HG03521 (cell line): Measurements from ENCODE around the gene LPAR6.

Experiments used
- ATAC-seq: cut with Tn5 transposase; IDR thresholded peaks from one replicate; pipeline ENCODE4 v1.9.1; 2021; ENCODE audit warnings: mild to moderate bottlenecking, moderate library complexity; ENCODE audit not compliant: unreplicated experiment

LPAR6 gene

DNA sequence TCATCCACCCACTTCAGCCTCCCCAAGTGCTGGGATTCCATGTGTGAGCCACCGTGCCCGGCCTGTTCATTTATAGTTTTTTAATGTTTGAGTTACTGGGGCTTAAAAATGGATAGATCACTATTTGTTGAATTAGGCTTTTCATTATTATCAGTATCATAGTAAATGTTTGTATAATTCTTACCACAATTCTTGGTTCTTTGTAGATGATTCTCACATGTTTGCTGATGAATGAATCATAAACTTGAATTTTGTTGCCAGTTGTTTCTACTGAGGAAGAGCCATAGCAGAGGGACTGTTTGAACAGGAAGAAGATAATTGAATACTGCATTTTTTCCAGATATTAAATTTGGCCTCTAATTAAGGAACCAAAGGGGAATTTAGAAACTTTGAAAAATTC, 2.6 kb upstream of the LPAR6 start:
- no peak for ATAC-seq

DNA sequence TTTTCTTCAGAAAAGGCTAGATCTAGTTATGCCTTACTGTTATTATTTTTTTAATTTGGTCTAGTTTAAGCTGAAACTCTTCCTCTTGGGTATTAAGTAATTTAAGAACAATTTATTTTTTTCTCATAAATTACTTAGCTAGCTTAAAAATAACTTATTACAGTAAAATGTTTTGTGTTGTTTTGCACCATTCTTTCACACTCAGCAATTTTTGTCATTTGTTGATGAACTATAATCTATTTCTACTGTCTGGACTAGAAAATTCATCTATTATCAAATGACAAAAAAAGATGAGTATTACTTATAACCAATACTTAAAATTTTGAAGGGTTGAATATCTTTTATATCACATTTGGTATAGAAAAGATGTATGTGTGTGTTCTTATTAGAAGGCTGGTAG, 1.6 kb upstream of the LPAR6 start:
- no peak for ATAC-seq

DNA sequence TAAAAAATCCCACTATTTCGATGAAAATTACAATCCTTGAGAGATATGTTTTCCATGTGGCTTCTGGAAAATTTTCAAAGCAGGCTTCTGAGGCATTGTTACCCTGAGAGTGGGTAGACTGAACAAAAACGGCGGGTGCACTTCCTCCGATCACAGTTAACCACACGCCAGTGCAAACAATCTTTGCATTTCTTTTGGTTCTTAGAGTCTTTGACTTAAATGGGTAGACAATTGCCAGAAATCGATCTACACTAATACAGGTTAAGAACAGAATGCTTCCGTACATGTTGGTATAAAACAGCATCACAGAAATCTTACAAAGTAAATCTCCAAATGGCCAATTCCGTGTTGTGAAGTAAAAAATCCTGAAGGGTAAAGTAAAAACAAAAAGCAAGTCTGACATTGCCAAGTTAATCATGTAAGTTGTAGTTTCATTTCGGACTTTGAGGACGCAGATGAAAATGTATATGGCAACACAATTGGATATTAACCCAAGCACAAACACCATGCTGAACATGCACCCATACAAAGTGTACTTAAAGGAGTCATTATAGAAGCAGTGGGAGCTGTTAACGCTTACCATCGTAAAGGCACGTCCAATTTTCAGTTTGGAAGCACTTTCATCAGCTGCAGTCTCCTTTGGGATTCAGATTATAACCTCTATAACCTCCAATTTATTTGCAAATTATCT, 927 bp downstream of the LPAR6 start:
- ATAC-seq, result no peak

DNA sequence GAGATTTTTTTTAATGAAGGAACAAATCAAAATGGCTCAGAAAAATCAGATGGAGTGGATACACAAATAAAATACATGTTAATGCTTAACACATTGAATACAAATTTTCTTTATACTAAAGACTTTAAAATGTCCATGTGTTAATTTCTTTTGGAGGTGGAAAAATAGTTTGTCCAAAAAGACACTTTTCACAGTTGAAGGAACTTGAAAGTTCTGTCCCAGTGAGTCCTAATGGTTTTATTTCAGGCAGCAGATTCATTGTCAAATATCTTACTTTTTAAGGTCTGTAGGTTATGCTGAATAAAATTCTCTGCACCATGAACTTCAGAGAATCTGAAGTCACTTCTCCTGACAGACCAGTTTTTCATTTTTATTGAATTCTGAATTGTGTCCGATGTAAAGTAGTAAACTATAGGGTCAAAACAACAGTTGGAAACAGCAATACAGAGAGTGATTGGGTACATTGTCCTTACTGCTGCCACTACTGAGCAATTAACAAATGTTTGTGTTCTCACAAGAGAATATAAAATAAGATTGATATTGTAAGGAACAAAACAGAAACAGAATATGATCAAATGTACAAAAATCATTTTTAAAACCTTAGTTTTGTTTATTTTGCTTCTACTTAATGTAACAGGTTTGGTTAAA, 1.6 kb downstream of the LPAR6 start:
- no peak for ATAC-seq

DNA sequence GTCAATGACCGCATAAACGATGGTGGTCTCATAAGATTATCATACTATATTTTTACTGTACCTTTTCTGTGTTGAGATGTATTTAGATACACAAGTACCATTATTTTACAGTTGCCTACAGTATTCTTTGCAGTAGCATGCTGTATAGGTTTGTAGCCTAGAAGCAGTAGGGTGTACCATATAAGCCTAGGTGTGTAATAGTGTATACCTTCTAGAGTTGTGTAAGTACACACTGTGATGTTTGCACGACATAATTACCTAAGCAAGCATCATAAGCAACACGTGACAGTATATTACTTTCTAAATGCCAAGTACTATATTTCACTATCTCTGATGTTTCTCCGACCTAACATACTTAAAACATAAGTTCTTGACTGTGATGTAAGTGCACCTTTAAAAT, 2.7 kb downstream of the LPAR6 start:
- ATAC-seq, result no peak

DNA sequence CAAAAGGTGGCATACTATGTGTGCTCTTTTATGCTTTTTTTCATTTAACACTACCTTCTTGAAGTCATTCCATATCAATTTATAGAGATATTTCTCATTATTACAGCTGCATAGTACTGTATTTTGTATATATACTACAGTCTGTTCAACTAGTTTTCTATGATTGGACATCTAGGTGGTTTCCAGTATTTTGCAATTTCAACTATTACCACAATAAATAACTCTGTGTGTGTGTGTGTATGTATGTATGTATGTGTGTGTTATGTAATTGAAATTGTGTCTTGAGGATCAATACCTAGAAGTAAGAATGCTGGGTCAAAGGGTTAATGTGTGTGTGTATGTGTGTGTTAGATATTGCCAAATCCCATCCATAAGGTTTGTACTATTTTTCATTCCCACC, 7.0 kb downstream of the LPAR6 start:
- no peak for ATAC-seq

DNA sequence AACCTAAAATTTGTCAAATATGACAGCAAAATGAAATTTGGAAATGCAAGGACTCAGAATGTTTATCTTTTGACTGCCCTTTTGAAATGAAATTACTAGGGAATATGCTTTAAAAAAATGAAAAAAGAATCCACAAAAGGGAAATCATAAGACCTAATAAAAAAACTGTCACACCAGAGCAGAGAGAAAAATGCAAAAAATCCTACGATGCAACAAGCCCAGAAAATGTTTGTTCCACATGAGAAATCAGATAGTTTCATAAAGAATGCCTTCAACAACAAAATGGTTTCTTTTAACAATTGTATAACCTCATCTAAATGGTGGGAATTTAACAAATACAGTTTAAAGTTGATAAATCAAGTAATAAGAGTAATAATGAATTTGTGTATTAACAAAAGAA, 8.0 kb downstream of the LPAR6 start:
- ATAC-seq, result no peak

DNA sequence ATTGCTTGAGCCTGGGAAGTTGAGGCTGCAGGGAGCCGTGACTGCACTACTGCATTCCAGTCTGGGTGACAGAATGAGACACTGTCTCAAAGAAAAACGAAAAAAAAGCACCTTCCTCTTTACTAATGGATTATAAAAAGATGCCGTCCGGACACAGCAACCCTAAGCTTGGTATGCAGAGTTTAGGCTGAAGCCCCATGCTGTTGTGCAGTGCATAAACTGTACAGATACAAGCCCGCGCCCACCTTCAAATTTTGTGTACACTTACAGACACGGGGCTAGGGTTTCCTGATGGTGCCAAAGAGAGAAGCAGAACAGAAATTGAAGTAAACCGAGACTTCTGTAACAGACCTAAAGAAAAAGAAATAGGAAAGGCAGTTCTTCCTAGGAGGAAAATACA, 9.0 kb downstream of the LPAR6 start:
- no peak for ATAC-seq

DNA sequence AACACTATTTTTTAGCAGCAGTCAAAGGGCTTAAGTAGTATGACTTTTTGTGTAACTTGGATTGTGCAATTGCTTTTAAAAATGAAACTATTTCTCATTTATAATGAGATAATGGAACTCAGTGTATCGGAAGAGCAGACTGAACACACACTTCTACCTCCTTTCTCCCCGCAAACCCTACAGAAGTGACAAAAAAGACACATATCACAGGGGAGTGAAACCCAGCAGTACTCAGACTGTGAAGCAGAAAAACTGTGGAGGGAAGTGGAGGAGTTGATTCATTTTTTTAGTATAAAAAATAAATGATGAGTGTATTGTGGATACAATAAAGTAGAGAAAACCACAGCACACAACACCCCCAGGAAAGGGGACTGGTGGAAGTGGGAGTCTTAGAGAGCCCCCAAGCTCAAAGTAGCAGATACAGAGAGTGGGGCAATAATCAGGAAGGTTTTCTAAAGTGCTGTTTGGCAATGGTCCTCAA, 9.7 kb downstream of the LPAR6 start:
- peak; percentile 74 for ATAC-seq

DNA sequence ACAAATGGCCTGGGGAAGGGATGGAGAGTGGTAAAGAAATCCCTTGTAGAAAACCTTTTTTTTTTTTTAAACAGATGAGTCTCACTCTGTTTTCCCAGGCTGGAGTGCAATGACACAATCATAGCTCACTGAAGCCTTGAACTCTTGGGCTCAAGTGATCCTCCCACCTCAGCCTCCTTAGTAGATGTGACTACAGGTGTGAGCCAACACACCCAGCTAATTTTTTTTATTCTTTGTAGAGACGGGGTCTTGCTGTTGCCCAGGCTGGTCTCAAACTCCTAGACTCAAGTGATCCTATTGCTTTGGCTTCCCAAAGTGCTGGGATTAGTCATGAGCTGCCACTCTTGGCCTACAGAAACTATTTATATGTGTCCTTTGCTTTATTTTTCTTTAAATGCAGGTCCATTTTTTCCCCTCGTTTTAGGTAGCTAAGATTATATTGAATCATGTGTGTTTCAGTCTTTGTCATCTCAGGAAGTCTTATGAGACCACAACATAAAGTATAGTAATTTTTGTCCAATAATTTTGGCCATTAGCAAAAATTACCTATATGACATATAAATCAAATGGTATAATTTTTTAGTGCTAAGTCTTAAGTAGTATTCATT, 10.5 kb downstream of the LPAR6 start:
- ATAC-seq, result no peak

DNA sequence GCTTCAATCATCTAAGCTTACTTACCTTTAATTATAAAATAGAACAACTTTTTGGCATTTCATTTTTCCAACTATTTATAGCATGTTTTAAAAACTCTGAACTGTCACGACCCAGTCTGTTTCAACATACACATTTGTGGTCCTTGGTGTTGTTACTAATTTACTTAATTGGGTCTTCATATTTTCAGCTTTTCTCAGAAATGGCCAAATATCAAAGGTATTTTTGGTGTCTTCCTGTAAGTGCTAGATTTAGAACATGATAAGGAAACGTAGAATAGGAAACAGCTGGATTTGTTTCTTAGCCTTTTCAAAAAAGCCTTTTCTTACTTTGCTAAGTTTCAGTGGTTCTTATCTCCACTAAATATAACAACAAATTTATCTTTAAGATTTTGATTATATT, 11.4 kb downstream of the LPAR6 start:
- no peak for ATAC-seq

DNA sequence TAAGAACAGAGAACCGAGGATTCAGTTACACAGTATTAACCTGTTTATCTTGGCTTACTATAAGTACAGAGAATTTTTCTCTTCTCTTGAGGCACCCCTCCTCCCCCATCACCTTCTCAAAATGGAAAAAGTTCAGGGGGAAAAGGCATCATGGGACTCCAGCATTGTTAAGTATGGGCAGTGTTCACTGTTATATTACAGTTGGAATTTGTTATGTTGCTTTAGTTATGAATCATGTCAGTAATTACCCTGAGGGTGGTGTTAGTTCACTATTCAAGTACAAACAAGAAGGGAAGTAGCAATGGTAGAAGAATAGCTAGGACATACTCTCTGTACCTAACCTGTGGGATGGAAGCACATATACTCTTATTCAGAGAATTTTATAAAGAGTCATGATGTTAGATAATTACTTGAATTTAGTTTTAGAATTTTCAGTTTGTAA, 12.0 kb downstream of the LPAR6 start:
- no peak for ATAC-seq

DNA sequence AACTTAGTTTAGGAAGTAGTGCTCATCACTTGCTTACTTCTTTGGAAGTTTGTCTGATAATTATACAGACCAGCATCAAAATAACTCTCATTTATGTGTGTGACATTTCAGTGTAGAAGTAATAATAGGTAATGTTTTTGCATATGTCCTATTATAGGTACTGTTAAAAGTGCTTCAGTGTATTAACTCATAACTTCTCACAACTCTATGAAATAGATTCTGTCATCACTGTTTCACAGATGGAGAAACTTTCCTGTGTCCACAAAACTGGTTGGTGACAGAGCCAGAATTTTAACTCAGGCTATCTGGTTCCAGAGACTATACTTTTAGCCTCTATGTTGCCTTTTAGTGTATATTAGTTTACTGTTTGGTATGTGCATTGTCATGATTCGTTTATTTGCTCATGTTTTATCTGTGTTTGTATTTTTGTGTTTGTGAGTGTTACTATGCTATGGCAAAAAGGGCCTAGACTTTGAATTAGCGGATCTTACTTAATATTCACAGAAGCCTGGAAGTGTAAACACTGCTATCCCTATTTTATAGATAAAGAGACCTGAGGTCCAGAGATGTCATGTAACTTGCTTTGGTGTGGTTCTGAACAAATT, 12.7 kb downstream of the LPAR6 start:
- no peak for ATAC-seq

DNA sequence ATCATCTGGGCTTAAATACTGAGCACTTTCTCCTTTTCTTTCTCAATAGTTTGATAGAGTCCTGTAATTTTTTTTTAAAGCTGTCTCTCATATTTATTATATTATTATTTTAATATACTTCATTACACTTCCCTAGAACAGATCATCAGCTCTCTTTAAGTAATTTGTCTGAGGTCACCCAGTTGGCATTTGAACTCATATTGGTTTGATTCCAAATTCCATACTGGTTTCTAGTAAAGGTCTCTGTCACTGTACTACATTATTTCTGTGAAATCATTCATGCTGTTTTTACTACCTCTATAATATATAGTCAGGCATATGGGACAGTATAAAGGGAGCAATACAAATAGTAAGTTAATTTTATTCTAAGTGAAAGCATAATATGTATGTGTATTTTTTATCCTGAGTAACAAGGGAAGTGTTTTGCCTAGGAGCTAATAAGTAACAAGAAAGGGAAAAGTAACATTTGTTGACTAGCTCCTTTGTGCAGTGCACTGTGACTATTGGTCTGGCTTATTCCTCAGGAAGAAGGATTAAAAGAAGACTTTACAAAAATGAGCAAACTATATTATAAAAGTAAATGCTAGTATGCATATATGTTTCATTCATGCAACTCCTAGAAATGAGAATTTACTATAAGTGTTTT, 14.3 kb downstream of the LPAR6 start:
- ATAC-seq, result no peak

DNA sequence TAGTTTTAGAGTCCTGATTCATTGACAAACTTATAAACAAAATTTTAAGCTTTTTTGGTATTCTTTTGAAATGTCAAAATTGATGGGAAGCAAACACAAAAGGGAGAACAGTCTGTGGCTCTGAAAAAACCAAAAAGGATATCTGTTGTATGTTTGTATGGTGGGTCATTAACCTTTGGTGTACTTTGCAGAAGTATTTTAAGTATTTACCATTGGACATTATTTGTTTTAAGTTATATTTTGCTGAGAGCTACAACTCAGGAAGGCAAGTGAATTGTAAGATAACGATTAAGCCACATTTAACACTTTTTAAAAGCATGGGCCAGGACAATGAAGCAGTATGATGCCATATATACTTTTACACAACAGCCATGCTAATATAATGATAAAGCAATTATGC, 15.2 kb downstream of the LPAR6 start:
- no peak for ATAC-seq

DNA sequence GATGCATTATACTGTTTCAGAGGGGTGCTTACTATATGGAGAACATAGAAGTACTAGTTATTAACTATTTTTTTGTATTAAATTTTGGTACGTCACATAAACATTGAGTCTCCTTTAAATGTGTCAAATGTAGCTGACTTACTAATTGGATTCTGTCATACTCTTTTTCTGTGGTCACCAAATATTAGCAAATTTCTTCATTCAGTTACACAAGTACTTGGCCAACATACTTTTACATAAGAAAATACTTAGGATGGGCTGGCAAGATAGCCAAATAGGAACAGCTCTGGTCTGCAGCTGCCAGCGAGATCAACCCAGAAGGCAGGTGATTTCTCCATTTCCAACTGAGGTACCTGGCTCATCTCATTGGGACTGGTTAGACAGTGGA, 19.2 kb downstream of the LPAR6 start:
- ATAC-seq, result no peak

DNA sequence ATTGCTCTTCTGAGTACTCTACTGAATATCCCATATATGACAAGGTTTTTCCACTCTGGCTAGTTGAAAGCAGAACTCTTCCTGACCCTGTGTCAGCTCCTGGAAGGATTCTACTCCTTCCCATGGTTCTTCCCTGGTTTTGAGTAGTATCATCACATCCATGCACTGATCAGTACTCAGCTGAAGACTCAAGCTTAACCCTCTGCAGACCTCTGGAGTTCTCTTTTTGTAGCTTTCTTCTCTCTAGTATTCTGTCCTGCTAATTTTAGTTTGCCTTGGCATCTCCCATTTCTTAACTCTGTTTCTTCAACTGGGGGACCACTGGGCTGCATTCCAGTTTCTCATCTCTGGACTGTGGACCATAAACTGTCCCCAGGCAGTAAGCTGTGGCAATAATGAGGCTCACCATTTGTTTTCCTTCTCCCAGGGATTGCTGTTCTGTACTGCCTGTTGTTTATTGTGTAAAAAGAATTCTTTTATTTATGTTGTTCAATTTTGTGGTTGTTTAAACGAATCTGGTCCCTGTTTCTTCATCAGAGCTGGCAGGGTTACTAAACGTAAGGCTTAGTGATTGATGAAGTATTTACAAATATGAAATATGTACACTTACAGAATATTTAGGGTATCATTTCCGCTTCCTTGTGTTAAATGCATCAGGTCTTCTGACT, 19.7 kb downstream of the LPAR6 start:
- no peak for ATAC-seq

DNA sequence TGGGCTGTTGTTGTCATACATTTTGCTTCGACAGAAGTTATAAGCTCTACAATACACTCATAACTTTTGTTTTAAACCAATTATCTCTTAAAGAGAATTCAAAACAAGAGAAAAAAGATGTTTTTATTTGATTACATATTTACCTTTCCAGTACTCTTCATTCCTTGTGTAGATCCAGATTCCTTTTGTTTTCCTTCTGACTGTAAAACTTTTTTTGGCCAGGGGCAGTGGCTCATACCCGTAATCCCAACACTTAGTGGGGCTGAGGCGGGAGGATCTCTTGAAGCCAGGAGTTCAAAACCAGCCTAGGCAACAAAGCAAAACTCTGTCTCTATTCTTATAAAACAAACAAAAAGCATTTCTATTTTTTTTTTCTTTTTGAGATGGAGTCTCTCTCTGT, 21.7 kb downstream of the LPAR6 start:
- no peak for ATAC-seq

DNA sequence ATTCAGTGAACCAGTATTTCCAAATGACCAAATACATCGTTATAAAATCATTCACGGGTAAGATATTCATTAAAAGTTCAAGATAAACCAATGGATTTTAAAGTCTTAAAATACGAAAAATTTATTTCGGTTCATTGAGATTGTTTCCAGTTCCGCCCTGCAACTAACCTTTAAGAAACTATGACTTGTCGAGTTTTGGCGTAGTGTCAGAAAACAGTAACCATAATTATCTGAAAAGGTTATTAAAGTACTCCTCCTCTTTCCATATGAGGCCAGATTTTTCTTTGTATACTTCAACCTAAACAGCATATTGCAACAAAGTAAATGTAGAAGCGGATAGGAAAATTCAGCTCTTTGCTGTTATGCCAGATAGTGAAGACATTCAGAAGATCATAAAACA, 26.1 kb downstream of the LPAR6 start:
- ATAC-seq, result no peak

DNA sequence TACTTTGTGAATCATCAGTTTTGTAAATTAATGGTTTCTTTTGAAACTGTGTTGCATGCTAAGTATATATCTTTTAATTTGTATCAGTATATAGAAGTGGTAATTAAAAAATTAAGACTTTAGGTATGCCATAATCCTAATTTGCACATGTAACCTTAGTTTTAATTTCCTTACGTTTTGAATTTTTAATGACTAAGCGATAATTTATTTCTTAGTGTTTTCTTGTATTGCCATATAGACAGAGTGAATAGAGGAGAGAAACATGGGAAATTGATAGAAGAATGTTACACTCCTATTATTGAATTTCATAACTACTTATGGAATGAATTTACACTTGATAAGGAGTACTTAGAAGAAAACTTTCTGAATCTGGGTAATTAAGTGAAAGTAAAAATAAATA, 29.5 kb downstream of the LPAR6 start:
- no peak for ATAC-seq

DNA sequence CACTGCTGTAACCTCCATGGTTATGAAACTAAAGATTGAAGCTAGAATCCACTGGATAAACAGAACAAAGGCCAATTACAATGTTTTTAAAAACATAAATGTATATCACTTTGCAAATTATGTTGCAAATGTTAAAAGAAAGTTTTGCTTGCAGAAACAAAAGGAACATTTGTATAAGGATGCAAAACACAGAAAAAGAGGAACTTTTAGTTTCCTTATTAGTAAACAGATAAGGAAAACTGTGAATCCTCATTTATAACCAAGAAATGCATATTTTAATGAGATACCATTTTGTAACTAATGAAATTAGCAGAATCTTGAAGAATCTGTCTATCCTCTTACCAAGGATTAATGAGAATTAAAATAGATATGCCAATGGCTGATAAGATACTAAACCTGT, 32.3 kb downstream of the LPAR6 start:
- no peak for ATAC-seq
